Lung (tissue), 12 donors: Measurements from ENCODE around the gene ASPHD1. TPM values are rescaled to one million over a fixed set of nuclear protein-coding genes. Genes with fewer than 3 reads are reported as not detected.
"Not testable (repeated sequence)": the region's sequence is repeated elsewhere in the genome, so short reads cannot be mapped to it uniquely, and the experiment has no call there.

ENCODE experiments used
- ATAC-seq: fragments of 200-7000 bp; cut with Tn5 transposase; one replicate; pipeline ENCODE4 v1.9.1; 2020; ENCODE audit warnings: moderate number of reproducible peaks; ENCODE audit not compliant: insufficient read depth, low FRiP score
- DNase-seq, 3 donors: peaks; one replicate each; pipeline ENCODE4 v3.0.0-alpha.2; 2013 to 2017
- H3K27ac ChIP-seq, 2 donors: one replicate each; pipeline ENCODE4 v1.5.1; 2013; ENCODE audit warnings: mild to moderate bottlenecking in 2 of 2, moderate library complexity in 2 of 2, control low read depth in 1 of 2, inconsistent platforms in 1 of 2, low read depth in 1 of 2, low read length in 1 of 2
- H3K27me3 ChIP-seq, 3 donors: one replicate each; pipeline ENCODE4 v1.5.1; 2013; ENCODE audit warnings: low read length in 2 of 3; ENCODE audit not compliant: control insufficient read depth in 3 of 3, insufficient read depth in 3 of 3
- H3K36me3 ChIP-seq, 4 donors: one replicate each; pipeline ENCODE4 v1.5.1; 2013; ENCODE audit warnings: low read length in 4 of 4, mild to moderate bottlenecking in 1 of 4, moderate library complexity in 1 of 4; ENCODE audit not compliant: control insufficient read depth in 4 of 4, insufficient read depth in 4 of 4
- H3K4me1 ChIP-seq, 5 donors: one replicate each; pipeline ENCODE4 v1.5.1; 2013; ENCODE audit warnings: low read length in 5 of 5, mild to moderate bottlenecking in 2 of 5, moderate library complexity in 1 of 5; ENCODE audit not compliant: control insufficient read depth in 5 of 5, insufficient read depth in 5 of 5
- H3K4me3 ChIP-seq: one replicate; pipeline ENCODE4 v1.5.1; 2013; ENCODE audit warnings: mild to moderate bottlenecking, control low read depth, moderate library complexity
- H3K9ac ChIP-seq, 2 donors: one replicate each; pipeline ENCODE4 v1.5.1; 2013; ENCODE audit warnings: low read length in 2 of 2, control low read depth in 1 of 2; ENCODE audit not compliant: insufficient read depth in 1 of 2
- H3K9me3 ChIP-seq, 4 donors: one replicate each; pipeline ENCODE4 v1.5.1; 2013; ENCODE audit warnings: low read length in 3 of 4, mild to moderate bottlenecking in 1 of 4, moderate library complexity in 1 of 4; ENCODE audit not compliant: control insufficient read depth in 4 of 4, insufficient read depth in 3 of 4
- WGBS, 2 donors: extraction: QIAGEN DNeasy Blood & Tissue Kit; methylation state at CpG; one replicate each; pipeline ENCODE4 v1.1.7; 2013; 5-methylcytosine and 5-hydroxymethylcytosine counted together
- polyA plus RNA-seq, 2 donors: library from polyadenylated mRNA; stranded (reverse); fragments of 200-250 nt; gene quantifications; one replicate each; pipeline ENCODE4 v1.2.1, GENCODE V29; 2013
- total RNA-seq, 2 donors: library from RNA; depleted of rRNA in 1 of 2; stranded (reverse); fragments of >200 nt in 1 of 2; gene quantifications; one replicate each; pipeline ENCODE4 v1.2.1, GENCODE V29; 2014 to 2021
- TF ChIP-seq, protein P1 (sequence below): IDR thresholded peaks from 2 replicates; pipeline ENCODE4 v1.5.1; 2012; ENCODE audit warnings: mild to moderate bottlenecking; ENCODE audit errors: control extremely low read depth, extremely low read depth
- donor health status: control.
- donor health status: control.
- donor health status: Bipolar disorder and iron deficiency.
- donor health status: healthy.
- donor health status: DM: yes; HTN: yes; CAD: no.

Gene ASPHD1
- total and polyA plus RNA-seq, 4 donors = 0.34 to 4.3 (median 3.7) TPM

DNA sequence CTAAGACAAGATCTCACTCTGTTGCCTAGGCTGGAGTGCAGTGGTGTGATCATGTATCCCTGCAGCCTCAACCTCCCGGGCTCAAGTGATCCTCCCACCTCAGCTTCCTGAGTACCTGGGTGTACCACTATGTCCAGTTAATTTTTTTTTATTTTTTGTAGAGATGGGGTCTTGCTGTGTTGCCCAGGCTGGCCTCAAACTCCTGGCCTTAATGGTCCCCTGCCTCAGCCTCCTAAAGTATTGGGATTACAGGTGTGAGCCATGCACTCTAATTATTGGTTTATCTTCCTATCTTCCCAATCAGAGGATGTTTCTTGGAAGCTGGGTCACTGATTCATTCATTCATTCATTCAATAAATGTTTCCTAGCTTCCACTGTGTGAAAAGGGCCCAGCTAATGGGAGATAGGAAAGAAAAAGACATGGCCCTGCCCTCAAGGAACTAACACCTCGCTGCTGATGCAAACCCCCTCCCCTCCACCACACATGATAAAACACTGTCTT is 8.5 kb downstream of the ASPHD1 start:
- ATAC-seq = no peak
- TF ChIP-seq, protein P1, sequence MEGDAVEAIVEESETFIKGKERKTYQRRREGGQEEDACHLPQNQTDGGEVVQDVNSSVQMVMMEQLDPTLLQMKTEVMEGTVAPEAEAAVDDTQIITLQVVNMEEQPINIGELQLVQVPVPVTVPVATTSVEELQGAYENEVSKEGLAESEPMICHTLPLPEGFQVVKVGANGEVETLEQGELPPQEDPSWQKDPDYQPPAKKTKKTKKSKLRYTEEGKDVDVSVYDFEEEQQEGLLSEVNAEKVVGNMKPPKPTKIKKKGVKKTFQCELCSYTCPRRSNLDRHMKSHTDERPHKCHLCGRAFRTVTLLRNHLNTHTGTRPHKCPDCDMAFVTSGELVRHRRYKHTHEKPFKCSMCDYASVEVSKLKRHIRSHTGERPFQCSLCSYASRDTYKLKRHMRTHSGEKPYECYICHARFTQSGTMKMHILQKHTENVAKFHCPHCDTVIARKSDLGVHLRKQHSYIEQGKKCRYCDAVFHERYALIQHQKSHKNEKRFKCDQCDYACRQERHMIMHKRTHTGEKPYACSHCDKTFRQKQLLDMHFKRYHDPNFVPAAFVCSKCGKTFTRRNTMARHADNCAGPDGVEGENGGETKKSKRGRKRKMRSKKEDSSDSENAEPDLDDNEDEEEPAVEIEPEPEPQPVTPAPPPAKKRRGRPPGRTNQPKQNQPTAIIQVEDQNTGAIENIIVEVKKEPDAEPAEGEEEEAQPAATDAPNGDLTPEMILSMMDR = no peak
- Histone ChIP-seq H3K27me3 (no peaks in the 10 kb centered on the region), H3K9ac (no peak overlapping the region), H3K4me1 (no peaks in the 10 kb centered on the region), H3K4me3 (no peak overlapping the region), H3K36me3 (peaks cover 0 to 6% (median 0%) of the 10 kb centered on the region in 4 donors), H3K9me3 (no peaks in the 10 kb centered on the region), H3K27ac (no peak overlapping the region)
- no peak for DNase-seq
- WGBS, 2 donors = 84 to 92% methylated on average over 2 of the region's 2 CpGs

DNA sequence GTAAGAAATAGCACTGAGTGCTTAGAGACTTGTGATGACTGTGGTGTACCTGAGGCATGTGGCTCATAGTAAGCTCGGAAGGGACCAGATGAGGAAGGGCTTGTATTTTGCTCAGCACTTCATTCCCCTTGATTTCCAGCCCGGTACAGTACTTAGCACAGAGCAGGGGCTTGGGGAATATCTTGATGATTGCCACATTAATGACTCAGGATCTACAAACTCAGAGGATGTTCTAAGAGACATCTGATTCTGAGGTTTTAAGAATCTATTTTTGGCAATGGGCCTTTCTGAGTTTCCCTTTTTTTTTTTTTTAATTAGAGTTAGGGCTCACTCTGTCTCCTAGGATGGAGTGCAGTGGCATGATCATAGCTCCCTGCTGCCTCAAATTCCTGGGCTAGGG is 9.1 kb downstream of the ASPHD1 start:
- 47 to 77% methylated on average over 2 of the region's 2 CpGs for WGBS, 2 donors
- DNase-seq = no peak

DNA sequence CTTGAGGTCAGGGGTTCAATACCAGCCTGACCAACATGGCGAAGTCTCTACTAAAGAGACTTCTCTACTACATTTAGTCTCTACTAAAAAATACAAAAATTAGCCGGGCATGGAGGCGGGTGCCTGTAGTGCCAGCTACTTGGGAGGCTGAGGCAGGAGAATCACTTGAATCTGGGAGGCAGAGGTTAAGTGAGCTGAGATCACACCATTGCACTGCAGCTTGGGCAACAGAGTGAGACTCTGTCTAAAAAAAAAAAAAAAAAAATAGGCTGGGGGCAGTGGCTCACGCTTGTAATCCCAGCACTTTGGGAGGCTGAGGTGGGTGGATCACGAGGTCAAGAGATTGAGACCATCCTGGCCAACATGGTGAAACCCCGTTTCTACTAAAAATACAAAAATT is 9.6 kb downstream of the ASPHD1 start:
- H3K9me3 ChIP-seq, H3K4me1 ChIP-seq, H3K9ac ChIP-seq, ATAC-seq, H3K27ac ChIP-seq, H3K36me3 ChIP-seq, H3K27me3 ChIP-seq, DNase-seq, H3K4me3 ChIP-seq: not testable (repeated sequence)
- WGBS, 2 donors = 86 to 97% methylated on average over 6 of the region's 6 CpGs

More for the DNA sequence above, 9.1 kb downstream of the ASPHD1 start:
- TF ChIP-seq, protein P1 = no peak
- Histone ChIP-seq H3K4me1 (no peaks in the 10 kb centered on the region), H3K9me3 (no peaks in the 10 kb centered on the region), H3K27me3 (no peaks in the 10 kb centered on the region), H3K4me3 (no peak overlapping the region), H3K27ac (no peak overlapping the region), H3K9ac (no peak overlapping the region), H3K36me3 (peaks cover 0 to 6% (median 0%) of the 10 kb centered on the region in 4 donors)
- ATAC-seq = no peak

DNA sequence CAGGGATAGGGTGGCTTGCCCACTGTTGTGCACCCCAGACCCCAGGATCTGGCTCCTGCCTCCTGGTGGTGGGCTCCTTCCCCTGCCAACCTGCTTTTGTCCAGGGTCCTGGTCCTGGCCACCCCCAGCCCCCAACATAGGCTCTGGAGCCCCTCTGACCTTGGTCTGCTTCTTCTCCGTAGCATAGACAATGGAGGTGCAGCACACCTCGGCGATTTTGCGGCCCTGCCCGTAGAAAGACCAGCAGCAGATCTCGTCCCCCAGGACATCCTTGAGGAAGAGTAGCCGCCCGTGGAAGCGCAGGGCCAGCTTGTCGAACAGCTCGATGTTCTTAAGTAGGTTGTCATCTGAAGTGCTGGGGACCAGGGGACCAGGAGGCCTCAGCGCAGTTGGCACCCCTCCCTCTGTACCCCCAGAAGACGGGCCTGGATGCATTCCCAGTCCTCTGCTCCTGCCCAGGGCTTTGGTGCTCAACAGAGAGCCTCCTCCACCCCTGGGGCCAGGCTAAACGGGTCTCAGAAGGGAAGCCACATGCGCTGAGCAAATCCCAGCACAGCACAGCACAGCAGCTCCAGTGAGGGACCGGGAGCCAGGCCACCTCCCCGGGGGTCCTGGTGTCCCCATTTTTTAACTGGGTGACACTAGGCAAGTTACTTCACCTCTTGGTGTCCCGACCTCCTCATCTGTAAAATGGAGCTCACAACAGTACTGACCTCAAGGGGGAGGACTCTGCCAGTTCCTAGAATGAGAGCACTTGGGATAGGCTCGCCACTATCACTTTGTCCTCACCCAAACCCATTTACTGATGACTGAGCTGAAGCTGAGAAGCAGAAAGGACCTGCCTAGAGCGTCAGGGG is 10.8 kb downstream of the ASPHD1 start:
- H3K4me3 ChIP-seq = no peak overlapping the region
- H3K36me3 ChIP-seq = peaks cover 0 to 8% (median 4%) of the 10 kb centered on the region in 4 donors
- no peaks in the 10 kb centered on the region for H3K27me3 ChIP-seq
- H3K9me3 ChIP-seq = no peaks in the 10 kb centered on the region
- DNase-seq (no peak), ATAC-seq (no peak)
- TF ChIP-seq, protein P1 = no peak
- WGBS, 2 donors = 89 to 95% methylated on average over 19 to 20 of the region's 20 CpGs
- no peaks in the 10 kb centered on the region for H3K4me1 ChIP-seq
- H3K27ac ChIP-seq = no peak overlapping the region
- H3K9ac ChIP-seq = no peak overlapping the region
